ENCODE data around the gene VAV2.

DNA sequence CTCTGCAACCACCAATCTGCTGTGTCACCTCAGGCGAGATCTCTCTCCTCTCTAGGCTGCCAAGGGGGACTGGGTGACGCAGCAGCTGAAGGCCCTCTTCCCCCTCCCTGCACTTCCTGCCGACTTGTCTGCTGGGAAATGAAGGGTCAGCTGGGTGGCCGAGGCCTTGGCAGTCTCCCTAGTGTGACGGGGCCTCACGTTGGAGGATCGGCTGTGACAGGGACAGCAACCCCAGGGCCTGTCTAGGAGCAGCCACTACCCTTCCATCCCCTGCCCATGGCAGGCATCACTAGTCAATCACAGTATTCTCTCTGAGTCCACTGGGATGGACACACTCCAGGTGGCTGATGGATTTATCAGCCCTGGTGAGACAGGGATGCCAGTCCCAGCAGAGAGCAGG is 146.7 kb downstream of the VAV2 start:
- no peak for TF ChIP-seq CTCF (IDR thresholded peaks at IDR 0.05)
- no peak for TF ChIP-seq ZFX (IDR thresholded peaks at IDR 0.05; ENCODE audit: borderline replicate concordance)
